SK-N-SH (cell line): Measurements from ENCODE around the gene IL16. TPM values are rescaled to one million over a fixed set of nuclear protein-coding genes. Genes with fewer than 3 reads are reported as not detected.

Experiments
- CTCF ChIA-PET: fragments of 300-600, 350-600 bp; formaldehyde crosslinking; extraction: SDS; loops from one replicate; lab custom pipeline; 2021; lab: Yijun Ruan, JAX
- POLR2A ChIA-PET: fragments of 350-600 bp; sonication (Branson Sonifier 250); formaldehyde crosslinking; extraction: SDS; loops from one replicate; lab custom pipeline; 2020; ENCODE audit warnings: antibody characterized with exemption, inconsistent platforms; lab: Yijun Ruan, JAX
- DNase-seq: peaks from one replicate; pipeline ENCODE4 v3.0.0; 2012
- H2AFZ ChIP-seq: fragments of 200-600 bp; sonication (generic); 2 replicates; pipeline ENCODE4 v1.8.1; 2016; ENCODE audit warnings: antibody characterized with exemption, mild to moderate bottlenecking, low read depth
- H3F3A ChIP-seq: fragments of 200-600 bp; sonication (generic); replicated peaks from 2 replicates; pipeline ENCODE3; 2016; ENCODE audit warnings: antibody characterized with exemption, mild to moderate bottlenecking; ENCODE audit not compliant: insufficient read depth
- H3K27ac ChIP-seq, 2 experiments: fragments of 200-500 bp in 1 of 2; fragments of 200-600 bp in 1 of 2; sonication (Bioruptor generic) in 1 of 2; sonication (generic), shearing (Covaris generic) in 1 of 2; 2 replicates each; pipeline versions ENCODE4 v1.5.1 to v1.6.1; 2014 to 2016; ENCODE audit warnings: low read depth in 2 of 2, inconsistent platforms in 1 of 2, low read length in 1 of 2, mild to moderate bottlenecking in 1 of 2, mixed read lengths in 1 of 2
- H3K27me3 ChIP-seq: fragments of 200-600 bp; sonication (generic), shearing (Covaris generic); 2 replicates; pipeline ENCODE4 v1.6.1; 2016; ENCODE audit warnings: mixed run types; ENCODE audit not compliant: insufficient read depth
- H3K36me3 ChIP-seq, 2 experiments: fragments of 200-500 bp in 1 of 2; fragments of 200-600 bp in 1 of 2; sonication (Bioruptor generic) in 1 of 2; sonication (generic) in 1 of 2; replicated peaks in 1 of 2; 2 replicates each; pipeline versions ENCODE3 to v1.5.1; 2014 to 2016; ENCODE audit warnings: low read length in 1 of 2, mild to moderate bottlenecking in 1 of 2; ENCODE audit not compliant: insufficient read depth in 2 of 2, control insufficient read depth in 1 of 2
- H3K4me1 ChIP-seq, 2 experiments: fragments of 200-500 bp in 1 of 2; fragments of 200-600 bp in 1 of 2; sonication (Bioruptor generic) in 1 of 2; sonication (generic), shearing (Covaris generic) in 1 of 2; 2 replicates each; pipeline versions ENCODE4 v1.5.1 to v1.6.1; 2014 to 2016; ENCODE audit warnings: low read depth in 1 of 2, low read length in 1 of 2, mixed run types in 1 of 2; ENCODE audit not compliant: insufficient read depth in 2 of 2, control insufficient read depth in 1 of 2
- H3K4me2 ChIP-seq: fragments of 200-600 bp; sonication (generic), shearing (Covaris generic); 2 replicates; pipeline ENCODE4 v1.6.1; 2017; ENCODE audit warnings: mixed run types
- H3K4me3 ChIP-seq, 2 experiments: fragments of 200-500 bp in 1 of 2; fragments of 200-600 bp in 1 of 2; sonication (Bioruptor generic) in 1 of 2; sonication (generic), shearing (Covaris generic) in 1 of 2; 2 replicates each; pipeline versions ENCODE4 v1.5.1 to v1.8.1; 2014 to 2016; ENCODE audit warnings: low read depth in 2 of 2, inconsistent platforms in 1 of 2, low read length in 1 of 2, mild to moderate bottlenecking in 1 of 2, mixed read lengths in 1 of 2, moderate library complexity in 1 of 2
- H3K79me2 ChIP-seq: fragments of 200-600 bp; sonication (generic); 2 replicates; pipeline ENCODE4 v1.8.1; 2017; ENCODE audit warnings: mild to moderate bottlenecking; ENCODE audit not compliant: insufficient read depth
- H3K9ac ChIP-seq: fragments of 200-600 bp; sonication (generic); 2 replicates; pipeline ENCODE4 v1.6.1; 2017; ENCODE audit warnings: mixed run types
- H3K9me2 ChIP-seq: fragments of 200-600 bp; sonication (generic); 2 replicates; pipeline ENCODE4 v1.6.1; 2017; ENCODE audit warnings: mixed run types
- H3K9me3 ChIP-seq: fragments of 200-600 bp; sonication (generic); 2 replicates; pipeline ENCODE4 v1.6.1; 2017; ENCODE audit warnings: mixed run types, mild to moderate bottlenecking, moderate library complexity
- H4K20me1 ChIP-seq: fragments of 200-600 bp; sonication (generic); 2 replicates; pipeline ENCODE4 v1.6.1; 2017; ENCODE audit warnings: mild to moderate bottlenecking, mixed run types; ENCODE audit not compliant: insufficient read depth
- CHD2 ChIP-seq: fragments of 150-350 bp; IDR thresholded peaks from 2 replicates; pipeline ENCODE4 v1.6.1; 2018; ENCODE audit warnings: low read length; ENCODE audit not compliant: partially characterized antibody
- EP300 ChIP-seq, 2 experiments: IDR thresholded peaks; 2 replicates each; pipeline versions ENCODE4 v1.4.0 to v1.6.1; 2012; ENCODE audit warnings: borderline replicate concordance in 1 of 2, low read depth in 1 of 2, low read length in 1 of 2
- EZH2phosphoT487 ChIP-seq: fragments of 200-600 bp; sonication (generic); IDR thresholded peaks from 2 replicates; pipeline ENCODE4 v1.6.1; 2017; ENCODE audit warnings: low read depth, mixed run types, mild to moderate bottlenecking, antibody characterized with exemption, moderate library complexity, borderline replicate concordance
- FOXM1 ChIP-seq: IDR thresholded peaks from 2 replicates; pipeline ENCODE4 v1.4.0; 2012; ENCODE audit warnings: low read depth, mild to moderate bottlenecking
- GABPA ChIP-seq: IDR thresholded peaks from 2 replicates; pipeline ENCODE4 v1.4.0; 2012; ENCODE audit warnings: low read depth, mild to moderate bottlenecking
- GATA2 ChIP-seq: sonication (generic); formaldehyde crosslinking; IDR thresholded peaks from 2 replicates; pipeline ENCODE4 v1.5.0; 2020; ENCODE audit warnings: mild to moderate bottlenecking, missing genetic modification reagents
- MEF2A ChIP-seq: IDR thresholded peaks from 2 replicates; pipeline ENCODE4 v1.4.0; 2012; ENCODE audit warnings: low read depth, borderline replicate concordance
- MXI1 ChIP-seq: IDR thresholded peaks from 2 replicates; pipeline ENCODE4 v1.6.1; 2012; ENCODE audit warnings: mild to moderate bottlenecking, low read depth, low read length, improper control_type of control experiment
- NFIC ChIP-seq: IDR thresholded peaks from 2 replicates; pipeline ENCODE4 v1.4.0; 2012; ENCODE audit warnings: borderline replicate concordance
- POLR2AphosphoS5 ChIP-seq: IDR thresholded peaks from 2 replicates; pipeline ENCODE4 v1.6.1; 2012; ENCODE audit warnings: low read depth, low read length
- RCOR1 ChIP-seq: fragments of 150-350 bp; IDR thresholded peaks from 2 replicates; pipeline ENCODE4 v1.6.1; 2017; ENCODE audit warnings: antibody characterized with exemption, low read length
- SIN3A ChIP-seq: IDR thresholded peaks from 2 replicates; pipeline ENCODE4 v1.6.1; 2012; ENCODE audit warnings: low read depth, mild to moderate bottlenecking, low read length, moderate library complexity, borderline replicate concordance
- TCF12 ChIP-seq: IDR thresholded peaks from 2 replicates; pipeline ENCODE4 v1.4.0; 2012
- WGBS: methylation state at CpG from one replicate; pipeline ENCODE4 v1.1.6; 2017; ENCODE audit warnings: low lambda C conversion rate; 5-methylcytosine and 5-hydroxymethylcytosine counted together
- polyA plus RNA-seq, 3 experiments: library from polyadenylated mRNA; depleted of rRNA; stranded (reverse); fragments of >200 nt; gene quantifications; 2 replicates each; pipeline ENCODE4 v1.2.3, GENCODE V29; 2012
- TF ChIP-seq, protein P1 (sequence below): fragments of 150-350 bp; IDR thresholded peaks from 2 replicates; pipeline ENCODE4 v1.6.1; 2017; ENCODE audit warnings: antibody characterized with exemption, low read length, low read depth, borderline replicate concordance
- TF ChIP-seq, protein P2 (sequence below): fragments of 200-600 bp; sonication (generic); IDR thresholded peaks from 2 replicates; pipeline ENCODE4 v1.6.1; 2017; ENCODE audit warnings: antibody characterized with exemption, mild to moderate bottlenecking, moderate library complexity
- TF ChIP-seq, protein P3 (sequence below): IDR thresholded peaks from 2 replicates; pipeline ENCODE4 v1.4.0; 2012; ENCODE audit warnings: low read depth

Gene IL16
- polyA plus RNA-seq, 1 of the 3 experiments (the other 2 are of a cell fraction) = not detected

DNA sequence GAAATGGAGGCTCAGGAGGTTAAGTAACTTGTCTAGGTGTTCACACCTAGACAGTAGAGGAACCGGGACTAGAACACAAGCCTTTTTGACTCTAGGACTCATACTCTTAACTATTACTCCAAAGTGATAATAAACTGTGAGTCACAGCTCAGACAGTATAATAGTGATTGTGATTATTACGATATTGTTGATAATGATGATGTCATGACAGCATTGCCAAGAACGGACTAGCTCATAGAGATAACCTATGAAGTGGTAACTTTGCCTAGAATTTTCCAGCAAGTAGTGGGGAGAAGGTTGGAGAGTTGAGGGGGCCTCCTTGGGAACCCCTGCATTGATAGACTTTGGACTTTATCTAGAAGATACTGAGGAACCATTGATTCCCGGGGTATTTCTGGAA, 93.2 kb downstream of the IL16 start:
- no peaks in the 10 kb centered on the region for H3K79me2 ChIP-seq
- peaks cover 0 to 7% of the 10 kb centered on the region in 2 experiments; a peak in 1 of 4 replicates for H3K4me1 ChIP-seq
- H3K9ac ChIP-seq = no peak overlapping the region
- H3K27me3 ChIP-seq = no peaks in the 10 kb centered on the region; the same call in none of the 2 replicates
- no peak overlapping the region for H3K27ac ChIP-seq
- H4K20me1 ChIP-seq = no peaks in the 10 kb centered on the region
- ChIA-PET POLR2A (no interaction called here), CTCF (interaction anchor here (0.7 to 4.8 kb wide), 9 partner anchors 15 to 184 kb away, joined by 3 to 28 read pairs (median 4); partner anchors contain the start of gene STARD5)
- H3K4me2 ChIP-seq = no peak overlapping the region
- TF ChIP-seq, protein P1, sequence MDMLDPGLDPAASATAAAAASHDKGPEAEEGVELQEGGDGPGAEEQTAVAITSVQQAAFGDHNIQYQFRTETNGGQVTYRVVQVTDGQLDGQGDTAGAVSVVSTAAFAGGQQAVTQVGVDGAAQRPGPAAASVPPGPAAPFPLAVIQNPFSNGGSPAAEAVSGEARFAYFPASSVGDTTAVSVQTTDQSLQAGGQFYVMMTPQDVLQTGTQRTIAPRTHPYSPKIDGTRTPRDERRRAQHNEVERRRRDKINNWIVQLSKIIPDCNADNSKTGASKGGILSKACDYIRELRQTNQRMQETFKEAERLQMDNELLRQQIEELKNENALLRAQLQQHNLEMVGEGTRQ = no peak
- TF ChIP-seq, protein P2, sequence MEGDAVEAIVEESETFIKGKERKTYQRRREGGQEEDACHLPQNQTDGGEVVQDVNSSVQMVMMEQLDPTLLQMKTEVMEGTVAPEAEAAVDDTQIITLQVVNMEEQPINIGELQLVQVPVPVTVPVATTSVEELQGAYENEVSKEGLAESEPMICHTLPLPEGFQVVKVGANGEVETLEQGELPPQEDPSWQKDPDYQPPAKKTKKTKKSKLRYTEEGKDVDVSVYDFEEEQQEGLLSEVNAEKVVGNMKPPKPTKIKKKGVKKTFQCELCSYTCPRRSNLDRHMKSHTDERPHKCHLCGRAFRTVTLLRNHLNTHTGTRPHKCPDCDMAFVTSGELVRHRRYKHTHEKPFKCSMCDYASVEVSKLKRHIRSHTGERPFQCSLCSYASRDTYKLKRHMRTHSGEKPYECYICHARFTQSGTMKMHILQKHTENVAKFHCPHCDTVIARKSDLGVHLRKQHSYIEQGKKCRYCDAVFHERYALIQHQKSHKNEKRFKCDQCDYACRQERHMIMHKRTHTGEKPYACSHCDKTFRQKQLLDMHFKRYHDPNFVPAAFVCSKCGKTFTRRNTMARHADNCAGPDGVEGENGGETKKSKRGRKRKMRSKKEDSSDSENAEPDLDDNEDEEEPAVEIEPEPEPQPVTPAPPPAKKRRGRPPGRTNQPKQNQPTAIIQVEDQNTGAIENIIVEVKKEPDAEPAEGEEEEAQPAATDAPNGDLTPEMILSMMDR = no peak
- no peak for TF ChIP-seq MXI1
- no peak for TF ChIP-seq NFIC
- no peak for TF ChIP-seq MEF2A
- TF ChIP-seq FOXM1 = no peak
- TF ChIP-seq SIN3A = no peak
- TF ChIP-seq RCOR1 = no peak
- no peak for TF ChIP-seq EZH2phosphoT487
- TF ChIP-seq TCF12 = no peak
- TF ChIP-seq EP300 (IDR thresholded peaks at IDR 0.05; ENCODE audit: borderline replicate concordance in 1 of 2, low read depth in 1 of 2, low read length in 1 of 2) = no peak
- TF ChIP-seq, protein P3, sequence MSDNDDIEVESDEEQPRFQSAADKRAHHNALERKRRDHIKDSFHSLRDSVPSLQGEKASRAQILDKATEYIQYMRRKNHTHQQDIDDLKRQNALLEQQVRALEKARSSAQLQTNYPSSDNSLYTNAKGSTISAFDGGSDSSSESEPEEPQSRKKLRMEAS = no peak
- TF ChIP-seq GATA2 (CRISPR knock-in tag) = no peak
- TF ChIP-seq POLR2AphosphoS5 = no peak
- TF ChIP-seq CHD2 = no peak
- TF ChIP-seq GABPA = no peak
- H3K9me2 ChIP-seq = no peaks in the 10 kb centered on the region
- H3K4me3 ChIP-seq = no peak overlapping the region
- no peaks in the 10 kb centered on the region for H3F3A ChIP-seq
- no peak for DNase-seq
- H3K36me3 ChIP-seq = no peaks in the 10 kb centered on the region
- 55% methylated on average over 4 of the region's 4 CpGs for WGBS
- no peak overlapping the region for H2AFZ ChIP-seq
- H3K9me3 ChIP-seq = no peaks in the 10 kb centered on the region
